GM19455 (cell line): ENCODE results near the gene ZNF544.
"Not testable (repeated sequence)": the region's sequence is repeated elsewhere in the genome, so short reads cannot be mapped to it uniquely, and the experiment has no call there.

Source experiments
- ATAC-seq: cut with Tn5 transposase; IDR thresholded peaks from one replicate; pipeline ENCODE4 v1.9.1; 2021; ENCODE audit not compliant: unreplicated experiment

The ZNF544 gene

DNA sequence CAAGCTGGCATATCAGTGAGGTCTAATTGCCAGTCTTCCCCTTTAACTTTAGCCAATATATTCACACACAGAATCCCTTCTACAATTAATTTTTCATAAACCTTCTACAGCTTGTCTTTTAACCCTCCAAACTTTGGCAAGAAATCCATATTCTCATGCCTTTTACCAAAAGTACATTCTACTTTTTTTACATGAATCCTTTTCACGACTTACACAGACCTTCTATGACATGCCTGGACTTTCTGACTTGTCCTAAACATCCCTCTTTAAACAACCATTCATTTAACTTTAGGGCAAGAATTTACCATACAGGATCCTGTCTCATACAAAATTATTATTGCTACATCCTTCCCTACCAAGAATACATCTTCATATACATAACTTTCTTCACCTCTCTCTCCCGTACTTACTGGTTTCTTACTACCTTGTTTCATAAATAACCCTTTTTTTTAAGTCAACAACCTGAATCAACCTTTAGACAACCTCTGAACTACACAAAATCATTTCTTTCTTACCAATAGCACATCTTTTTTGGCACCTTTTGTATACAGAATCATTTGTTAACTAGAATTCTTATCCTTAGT, 23.5 kb downstream of the ZNF544 start:
- no peak for ATAC-seq

DNA sequence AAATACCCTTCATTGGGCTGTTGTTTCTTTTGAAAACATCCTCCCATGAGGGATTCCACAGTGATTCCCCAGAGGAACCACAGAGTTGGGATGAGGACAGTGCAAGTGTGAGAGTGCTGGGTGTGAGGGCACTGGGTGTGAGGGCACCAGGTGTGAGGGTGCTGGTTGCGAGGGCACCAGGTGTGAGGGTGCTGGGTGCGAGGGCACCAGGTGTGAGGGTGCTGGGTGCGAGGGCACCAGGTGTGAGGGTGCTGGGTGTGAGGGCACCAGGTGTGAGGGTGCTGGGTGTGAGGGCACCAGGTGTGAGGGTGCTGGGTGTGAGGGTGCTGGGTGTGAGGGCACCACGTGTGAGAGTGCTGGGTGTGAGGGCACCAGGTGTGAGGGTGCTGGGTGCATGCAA, 29.5 kb downstream of the ZNF544 start:
- ATAC-seq = not testable (repeated sequence)

DNA sequence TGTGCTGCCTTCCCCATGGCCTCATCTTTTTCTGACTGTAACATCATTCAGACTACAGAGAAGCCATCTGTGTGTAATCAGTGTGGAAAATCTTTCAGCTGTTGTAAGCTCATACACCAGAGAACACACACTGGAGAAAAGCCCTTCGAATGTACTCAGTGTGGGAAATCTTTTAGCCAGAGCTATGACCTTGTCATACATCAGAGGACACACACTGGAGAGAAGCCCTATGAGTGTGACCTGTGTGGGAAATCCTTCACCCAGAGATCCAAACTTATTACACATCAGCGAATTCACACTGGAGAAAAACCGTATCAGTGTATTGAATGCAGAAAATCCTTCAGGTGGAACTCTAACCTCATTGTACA, 32.9 kb downstream of the ZNF544 start:
- no peak for ATAC-seq

GRCh38 chr19:58261968-58262921, 33.5 kb downstream of the ZNF544 start:
- ATAC-seq = no peak

- ATAC-seq = no peak
These were observed 34.2 kb downstream of the ZNF544 start for GRCh38 chr19:58262922-58263296.

GRCh38 chr19:58265100-58265499, 36.4 kb downstream of the ZNF544 start:
- ATAC-seq = no peak

GRCh38 chr19:58268344-58268743, 39.6 kb downstream of the ZNF544 start:
- ATAC-seq = no peak

GRCh38 chr19:58274771-58275201, 46.1 kb downstream of the ZNF544 start:
- ATAC-seq = no peak

GRCh38 chr19:58275564-58275963, 46.9 kb downstream of the ZNF544 start:
- no peak for ATAC-seq

GRCh38 chr19:58277197-58277596, 48.5 kb downstream of the ZNF544 start:
- ATAC-seq = no peak

GRCh38 chr19:58277748-58278540, 49.2 kb downstream of the ZNF544 start:
- no peak for ATAC-seq

- ATAC-seq = peak; percentile 93
These were observed 49.9 kb downstream of the ZNF544 start, which contains the start of gene ZNF8 for GRCh38 chr19:58278541-58279041. ZNF8 (plus strand) TSS chr19:58278955; CDS start chr19:58279082, 127 bp downstream.

DNA sequence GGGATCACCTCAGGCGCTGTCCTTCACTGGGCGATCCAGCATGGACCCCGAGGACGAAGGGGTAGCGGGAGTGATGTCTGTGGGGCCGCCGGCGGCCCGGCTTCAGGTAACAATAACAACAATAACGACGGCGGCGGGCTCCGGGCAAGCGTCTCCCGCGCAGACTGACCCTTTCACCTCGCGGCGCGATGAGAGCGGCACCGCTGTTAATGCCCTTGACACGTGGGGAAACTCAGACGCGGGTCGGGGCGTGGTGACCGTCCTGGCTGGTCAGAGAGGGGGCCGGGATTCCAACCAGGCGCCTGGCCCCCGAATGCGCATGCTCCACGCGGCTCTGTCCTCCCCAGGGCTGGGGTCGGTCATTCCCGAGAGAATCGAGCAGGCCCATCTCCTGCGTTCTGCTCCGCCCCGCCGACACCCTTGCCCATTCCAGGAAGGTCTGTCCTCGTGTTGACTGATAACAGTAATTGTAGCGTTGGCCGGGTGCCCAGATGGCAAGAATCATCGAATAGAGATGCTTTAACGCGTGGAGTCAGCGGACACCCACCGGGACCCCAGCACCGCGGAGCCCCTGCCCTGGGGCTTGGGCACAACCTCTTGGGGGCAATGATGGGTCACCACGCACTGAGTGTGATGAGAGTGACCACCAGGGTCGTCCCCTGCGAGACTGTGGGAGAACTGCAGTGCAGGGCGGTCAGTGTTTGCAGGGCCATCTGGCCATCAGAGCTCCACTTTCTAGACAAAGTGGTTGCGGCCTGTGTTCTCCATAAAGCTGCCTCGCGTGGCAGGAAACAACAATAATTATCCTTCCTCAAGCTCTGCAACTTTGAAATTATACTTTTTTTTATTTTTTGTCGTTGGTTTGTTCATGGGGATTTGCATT, 50.6 kb downstream of the ZNF544 start:
- ATAC-seq = peak; percentile 28

DNA sequence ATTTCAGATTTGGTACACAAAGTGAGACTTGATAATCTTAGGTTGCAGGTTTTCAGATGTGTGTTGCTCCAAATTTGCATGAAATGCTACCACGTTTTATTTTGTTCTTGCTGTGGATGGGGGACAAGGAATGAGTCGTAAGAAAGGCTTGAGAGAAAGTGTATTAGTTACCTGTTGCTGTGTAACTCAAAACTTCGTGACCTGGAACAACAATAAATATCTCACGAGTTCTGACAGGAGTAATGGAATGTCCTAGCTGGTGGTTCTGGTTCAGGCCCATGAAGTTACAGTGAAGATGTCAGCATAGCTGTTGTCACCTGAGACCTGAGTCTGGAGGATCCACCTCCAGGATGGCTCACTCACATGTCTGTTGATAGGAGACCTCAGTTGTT, 51.2 kb downstream of the ZNF544 start:
- ATAC-seq = no peak

- ATAC-seq = no peak
These were observed 55.5 kb downstream of the ZNF544 start for GRCh38 chr19:58284199-58284598.

DNA sequence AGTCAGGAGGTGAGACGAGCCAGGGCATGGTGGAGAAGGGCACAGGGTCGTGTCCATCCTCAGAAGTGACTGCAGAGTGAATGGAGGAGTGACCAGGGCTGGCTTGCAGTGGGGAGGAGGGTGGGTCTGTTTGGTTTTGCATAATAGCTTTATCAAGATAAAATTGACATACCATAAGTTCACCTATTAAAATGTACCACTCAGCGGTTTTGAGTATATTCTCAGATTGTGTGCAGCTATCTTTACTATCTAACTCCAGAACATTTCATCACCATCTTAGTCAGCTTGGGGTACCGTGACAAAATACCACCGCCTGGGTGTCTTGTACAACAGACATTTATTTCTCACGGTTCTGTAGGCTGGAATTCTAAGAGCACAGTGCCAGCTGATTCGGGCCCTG, 63.2 kb downstream of the ZNF544 start:
- ATAC-seq = no peak

GRCh38 chr19:58294743-58295374, 66.1 kb downstream of the ZNF544 start:
- no peak for ATAC-seq

DNA sequence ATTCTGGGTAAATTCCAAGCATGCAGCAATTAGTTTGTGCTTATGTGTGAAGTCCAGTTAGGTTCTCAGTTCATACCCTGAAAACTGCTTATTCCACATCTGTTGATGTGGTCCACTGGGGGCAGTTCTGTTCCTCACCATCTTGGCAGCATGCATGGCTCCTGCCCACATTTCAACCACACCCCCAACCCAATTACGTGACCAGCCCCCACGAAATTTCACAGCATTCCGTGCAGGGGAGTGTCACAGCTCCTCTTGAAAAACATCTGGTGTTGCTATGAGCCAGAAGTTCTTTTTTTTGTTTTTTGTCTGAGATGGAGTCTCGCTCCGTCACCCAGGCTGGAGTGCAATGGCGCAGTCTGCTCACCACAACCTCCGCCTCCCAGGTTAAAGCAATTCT, 67.4 kb downstream of the ZNF544 start:
- no peak for ATAC-seq

- ATAC-seq = no peak
These were observed 71.9 kb downstream of the ZNF544 start for GRCh38 chr19:58300620-58301019.

- ATAC-seq = no peak
These were observed 75.5 kb downstream of the ZNF544 start for GRCh38 chr19:58304255-58304654.
